ENCODE results near the gene UBE2R2.

- TF ChIP-seq CTCF (conservative IDR thresholded peaks at IDR 0.05 in 1 of 2, IDR thresholded peaks at IDR 0.05 in 1 of 2; ENCODE audit: low read depth in 1 of 2, low read length in 2 of 2) (peak in 1 of 2 donors; percentile 9), EZH2 (IDR thresholded peaks at IDR 0.05; ENCODE audit: low read length, missing control alignments) (no peak)
Observed at GRCh38 chr9:33860200-33860871, 43.4 kb downstream of the UBE2R2 start.

Measured in fibroblast of lung (primary cell).